ENCODE results near the gene TREML4. TPM values are rescaled to one million over a fixed set of nuclear protein-coding genes. Genes with fewer than 3 reads are reported as not detected.

Gene TREML4
- total RNA-seq, 1 donor = not detected

- no peak overlapping the region for H3K4me2 ChIP-seq (ENCODE audit: insufficient read depth, low read length)
- H2AFZ ChIP-seq (ENCODE audit: low read length) = no peak overlapping the region
- TF ChIP-seq CTCF (IDR thresholded peaks at IDR 0.05; ENCODE audit: extremely low read depth, low read depth, low read length) = no peak
Measured at GRCh38 chr6:41208439-41209106, 19.6 kb upstream of the TREML4 start.

GRCh38 chr6:41209547-41210320, 18.4 kb upstream of the TREML4 start:
- no peaks in the 10 kb centered on the region for H3K9me3 ChIP-seq (ENCODE audit: low read depth, low read length)
- no peak overlapping the region for H2AFZ ChIP-seq (ENCODE audit: low read length)
- no peaks in the 10 kb centered on the region for H3K4me1 ChIP-seq (ENCODE audit: insufficient read depth, low read length)
- H3K79me2 ChIP-seq (ENCODE audit: insufficient read depth, low read length) = no peaks in the 10 kb centered on the region
- H3K4me2 ChIP-seq (ENCODE audit: insufficient read depth, low read length) = no peak overlapping the region
- no peak for DNase-seq (ENCODE audit: insufficient read length, low spot score, missing footprints)
- no peaks in the 10 kb centered on the region for H4K20me1 ChIP-seq (ENCODE audit: insufficient read depth, low read length)
- no peak for TF ChIP-seq CTCF (IDR thresholded peaks at IDR 0.05; ENCODE audit: extremely low read depth, low read depth, low read length)
- H3K27ac ChIP-seq (ENCODE audit: low read depth, low read length) = no peak overlapping the region
- no peak overlapping the region for H3K4me3 ChIP-seq (ENCODE audit: insufficient read depth, low read length)
- H3K27me3 ChIP-seq (ENCODE audit: insufficient read depth, low read length) = no peaks in the 10 kb centered on the region
- no peaks in the 10 kb centered on the region for H3K36me3 ChIP-seq (ENCODE audit: insufficient read depth, low read length)

More at GRCh38 chr6:41208439-41209106, 19.6 kb upstream of the TREML4 start:
- no peak overlapping the region for H3K4me3 ChIP-seq (ENCODE audit: insufficient read depth, low read length)
- no peaks in the 10 kb centered on the region for H3K36me3 ChIP-seq (ENCODE audit: insufficient read depth, low read length)
- H3K4me1 ChIP-seq (ENCODE audit: insufficient read depth, low read length) = no peaks in the 10 kb centered on the region
- no peaks in the 10 kb centered on the region for H4K20me1 ChIP-seq (ENCODE audit: insufficient read depth, low read length)
- DNase-seq (ENCODE audit: insufficient read length, low spot score, missing footprints) = no peak
- H3K27me3 ChIP-seq (ENCODE audit: insufficient read depth, low read length) = no peaks in the 10 kb centered on the region
- H3K79me2 ChIP-seq (ENCODE audit: insufficient read depth, low read length) = no peaks in the 10 kb centered on the region
- no peak overlapping the region for H3K27ac ChIP-seq (ENCODE audit: low read depth, low read length)
- no peaks in the 10 kb centered on the region for H3K9me3 ChIP-seq (ENCODE audit: low read depth, low read length)

- H2AFZ ChIP-seq (ENCODE audit: low read length) = no peak overlapping the region
- DNase-seq (ENCODE audit: insufficient read length, low spot score, missing footprints) = no peak
- no peak overlapping the region for H3K4me3 ChIP-seq (ENCODE audit: insufficient read depth, low read length)
- no peak overlapping the region for H3K27ac ChIP-seq (ENCODE audit: low read depth, low read length)
- no peaks in the 10 kb centered on the region for H3K4me1 ChIP-seq (ENCODE audit: insufficient read depth, low read length)
- no peaks in the 10 kb centered on the region for H3K79me2 ChIP-seq (ENCODE audit: insufficient read depth, low read length)
- no peaks in the 10 kb centered on the region for H3K27me3 ChIP-seq (ENCODE audit: insufficient read depth, low read length)
- no peaks in the 10 kb centered on the region for H3K9me3 ChIP-seq (ENCODE audit: low read depth, low read length)
- no peak for TF ChIP-seq CTCF (IDR thresholded peaks at IDR 0.05; ENCODE audit: extremely low read depth, low read depth, low read length)
- H3K4me2 ChIP-seq (ENCODE audit: insufficient read depth, low read length) = no peak overlapping the region
- no peaks in the 10 kb centered on the region for H3K36me3 ChIP-seq (ENCODE audit: insufficient read depth, low read length)
- H4K20me1 ChIP-seq (ENCODE audit: insufficient read depth, low read length) = no peaks in the 10 kb centered on the region
Measured at GRCh38 chr6:41214559-41215238, 13.4 kb upstream of the TREML4 start.

- no peak for DNase-seq (ENCODE audit: insufficient read length, low spot score, missing footprints)
- no peak overlapping the region for H3K27ac ChIP-seq (ENCODE audit: low read depth, low read length)
Measured at GRCh38 chr6:41215777-41216176, 12.4 kb upstream of the TREML4 start.

More at GRCh38 chr6:41215777-41216176, 12.4 kb upstream of the TREML4 start:
- no peaks in the 10 kb centered on the region for H3K9me3 ChIP-seq (ENCODE audit: low read depth, low read length)
- H3K4me2 ChIP-seq (ENCODE audit: insufficient read depth, low read length) = no peak overlapping the region
- H3K4me1 ChIP-seq (ENCODE audit: insufficient read depth, low read length) = no peaks in the 10 kb centered on the region
- no peak overlapping the region for H3K4me3 ChIP-seq (ENCODE audit: insufficient read depth, low read length)
- H3K27me3 ChIP-seq (ENCODE audit: insufficient read depth, low read length) = no peaks in the 10 kb centered on the region
- H4K20me1 ChIP-seq (ENCODE audit: insufficient read depth, low read length) = no peaks in the 10 kb centered on the region
- no peak for TF ChIP-seq CTCF (IDR thresholded peaks at IDR 0.05; ENCODE audit: extremely low read depth, low read depth, low read length)
- H2AFZ ChIP-seq (ENCODE audit: low read length) = no peak overlapping the region
- H3K79me2 ChIP-seq (ENCODE audit: insufficient read depth, low read length) = no peaks in the 10 kb centered on the region
- H3K36me3 ChIP-seq (ENCODE audit: insufficient read depth, low read length) = no peaks in the 10 kb centered on the region
